ENCODE results near the gene SEPTIN6.

DNA sequence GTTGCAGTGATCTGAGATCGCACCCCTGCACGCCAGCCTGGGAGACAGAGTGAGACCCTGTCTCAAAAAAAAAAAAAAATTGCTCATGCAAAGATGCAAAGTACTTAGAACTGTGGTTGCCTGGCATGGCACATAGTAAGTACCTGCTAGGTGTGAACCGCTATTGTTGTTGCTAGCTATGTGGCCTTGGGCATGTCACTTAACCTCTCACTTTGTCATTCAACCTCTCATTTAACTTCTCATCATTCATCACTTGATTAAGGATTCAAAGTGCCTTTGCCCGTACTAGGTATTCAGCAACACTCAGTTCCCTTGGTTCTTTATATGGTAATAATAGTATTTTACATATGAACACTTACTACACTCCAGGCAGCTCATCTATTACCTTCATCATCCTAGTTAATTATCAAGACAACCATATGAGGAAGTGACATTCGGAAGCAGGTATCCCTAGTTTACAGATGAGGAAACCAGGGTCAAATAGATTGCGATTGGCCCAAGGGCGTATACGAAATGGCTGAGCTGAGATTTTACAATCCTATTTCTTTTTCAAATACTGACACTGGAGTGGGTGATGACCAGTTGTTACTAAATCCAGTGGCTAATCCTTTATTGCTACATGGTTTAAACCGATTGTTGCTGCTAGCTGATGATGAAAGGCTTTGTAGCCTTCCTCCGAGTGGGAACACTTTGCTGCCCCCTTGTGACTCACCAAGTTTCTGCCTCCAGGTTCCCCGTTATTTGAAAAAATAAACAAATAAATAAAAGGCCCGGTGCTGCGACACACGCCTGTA is 36.6 kb upstream of the SEPTIN6 start:
- no peak for TF ChIP-seq POLR2A (IDR thresholded peaks at IDR 0.05)
- TF ChIP-seq, protein P1, sequence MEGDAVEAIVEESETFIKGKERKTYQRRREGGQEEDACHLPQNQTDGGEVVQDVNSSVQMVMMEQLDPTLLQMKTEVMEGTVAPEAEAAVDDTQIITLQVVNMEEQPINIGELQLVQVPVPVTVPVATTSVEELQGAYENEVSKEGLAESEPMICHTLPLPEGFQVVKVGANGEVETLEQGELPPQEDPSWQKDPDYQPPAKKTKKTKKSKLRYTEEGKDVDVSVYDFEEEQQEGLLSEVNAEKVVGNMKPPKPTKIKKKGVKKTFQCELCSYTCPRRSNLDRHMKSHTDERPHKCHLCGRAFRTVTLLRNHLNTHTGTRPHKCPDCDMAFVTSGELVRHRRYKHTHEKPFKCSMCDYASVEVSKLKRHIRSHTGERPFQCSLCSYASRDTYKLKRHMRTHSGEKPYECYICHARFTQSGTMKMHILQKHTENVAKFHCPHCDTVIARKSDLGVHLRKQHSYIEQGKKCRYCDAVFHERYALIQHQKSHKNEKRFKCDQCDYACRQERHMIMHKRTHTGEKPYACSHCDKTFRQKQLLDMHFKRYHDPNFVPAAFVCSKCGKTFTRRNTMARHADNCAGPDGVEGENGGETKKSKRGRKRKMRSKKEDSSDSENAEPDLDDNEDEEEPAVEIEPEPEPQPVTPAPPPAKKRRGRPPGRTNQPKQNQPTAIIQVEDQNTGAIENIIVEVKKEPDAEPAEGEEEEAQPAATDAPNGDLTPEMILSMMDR (IDR thresholded peaks at IDR 0.05): peak; percentile 22 to 64 (median 54)

Measured in adrenal gland (tissue), 5 donors.